Kidney capillary endothelial cell (primary cell): ENCODE measurements around the gene PAX8.
"Not testable (repeated sequence)": the region's sequence is repeated elsewhere in the genome, so short reads cannot be mapped to it uniquely, and the experiment has no call there.

ENCODE experiments used
- DNase-seq: peaks from one replicate; pipeline ENCODE4 v3.0.0-alpha.2; 2018; ENCODE audit warnings: low spot score

Gene PAX8

DNA sequence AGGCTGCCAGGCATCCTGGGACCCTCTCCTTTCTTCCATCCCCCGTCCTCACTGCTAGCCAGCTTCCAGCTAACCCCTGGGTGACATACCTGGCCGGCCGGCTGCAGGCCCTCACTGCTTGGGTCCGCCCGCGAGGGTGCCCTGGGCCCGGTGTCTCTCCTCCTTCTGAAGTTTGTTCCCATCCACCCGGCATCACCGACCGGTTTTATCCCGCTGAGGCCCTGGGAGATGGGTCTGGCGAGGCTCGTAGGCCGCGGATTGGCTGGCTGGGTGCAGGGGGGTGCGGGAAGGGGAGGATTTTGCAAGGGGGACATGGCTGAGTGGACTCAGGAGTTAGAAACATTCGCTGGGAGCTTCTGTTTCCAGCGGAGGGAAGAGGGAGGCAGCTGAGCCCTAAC lies at the start of gene PAX8:
PAX8 (minus strand) TSS at position 180 of the 398 bp plus-strand sequence. CDS start 527 bp downstream, outside the sequence.
- DNase-seq = no peak

GRCh38 chr2:113328043-113328442 lies 49.3 kb upstream of the PAX8 start:
- no peak for DNase-seq

GRCh38 chr2:113325161-113325731 lies 46.5 kb upstream of the PAX8 start:
- DNase-seq = not testable (repeated sequence)

DNA sequence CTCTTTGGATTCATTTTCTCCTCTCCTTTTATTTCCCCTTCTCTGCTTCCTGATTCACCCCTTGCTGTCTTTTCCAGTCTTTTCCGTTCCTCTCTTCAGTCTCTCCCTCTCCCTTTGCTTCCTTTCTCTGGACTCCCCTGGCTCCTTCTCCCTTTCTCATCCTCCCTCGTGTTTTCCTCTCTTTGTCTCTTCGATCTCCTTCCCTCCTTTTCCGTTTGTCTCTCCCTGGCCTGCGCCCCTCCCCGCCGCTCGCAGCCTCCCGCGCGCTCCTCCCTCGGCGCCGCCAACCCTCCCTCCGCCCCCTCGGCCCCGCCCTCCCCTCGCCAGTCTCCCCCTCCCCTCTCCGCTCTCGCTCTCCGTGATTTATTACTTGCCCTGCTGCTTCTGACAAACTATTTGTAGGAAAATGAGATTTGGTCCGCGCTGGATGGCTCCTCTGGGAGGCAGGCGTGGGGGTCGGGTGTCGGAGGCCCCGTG lies 46.0 kb upstream of the PAX8 start:
- peak; percentile 26 for DNase-seq

GRCh38 chr2:113323129-113323528 lies 44.4 kb upstream of the PAX8 start:
- not testable (repeated sequence) for DNase-seq

GRCh38 chr2:113320106-113320505 lies 41.4 kb upstream of the PAX8 start:
- DNase-seq = not testable (repeated sequence)

DNA sequence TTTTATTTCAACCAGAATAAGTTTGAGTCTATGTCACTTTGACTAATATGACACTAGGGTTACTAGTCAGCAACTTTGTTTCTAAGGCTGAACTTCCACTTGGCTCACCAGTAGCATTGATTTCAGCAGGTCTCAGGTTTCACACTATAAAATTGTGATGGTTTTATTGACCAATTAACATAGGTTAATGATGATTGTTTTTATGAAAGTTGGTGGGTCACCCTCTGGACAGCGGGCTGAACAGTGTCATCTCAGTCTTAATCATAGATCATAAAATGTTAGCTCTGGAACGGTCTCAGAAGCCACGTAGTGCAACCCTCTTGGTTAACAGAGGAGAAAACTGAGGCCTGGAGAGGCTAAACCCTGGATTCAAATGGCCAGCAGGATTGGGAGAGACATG lies 40.2 kb upstream of the PAX8 start:
- not testable (repeated sequence) for DNase-seq

DNA sequence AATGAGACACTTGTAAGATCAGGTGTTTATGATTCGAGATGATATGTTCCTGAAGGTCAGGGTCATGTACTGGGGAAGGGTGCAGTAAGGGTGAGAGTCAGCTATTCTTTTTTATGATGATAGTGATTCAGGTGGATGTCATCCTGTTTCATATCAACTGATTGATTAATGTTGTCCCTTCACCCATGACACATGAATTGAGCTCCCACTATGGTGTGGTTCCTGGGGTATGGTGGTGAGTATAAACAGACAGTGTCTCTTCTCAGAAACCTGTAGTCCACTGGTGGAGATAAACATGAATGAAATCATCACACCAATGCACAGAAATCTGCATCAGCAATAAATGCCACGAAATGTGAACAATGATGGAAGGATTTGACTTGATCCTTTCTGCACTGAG lies 37.4 kb upstream of the PAX8 start:
- no peak for DNase-seq

GRCh38 chr2:113314663-113315062 lies 35.9 kb upstream of the PAX8 start:
- not testable (repeated sequence) for DNase-seq

DNA sequence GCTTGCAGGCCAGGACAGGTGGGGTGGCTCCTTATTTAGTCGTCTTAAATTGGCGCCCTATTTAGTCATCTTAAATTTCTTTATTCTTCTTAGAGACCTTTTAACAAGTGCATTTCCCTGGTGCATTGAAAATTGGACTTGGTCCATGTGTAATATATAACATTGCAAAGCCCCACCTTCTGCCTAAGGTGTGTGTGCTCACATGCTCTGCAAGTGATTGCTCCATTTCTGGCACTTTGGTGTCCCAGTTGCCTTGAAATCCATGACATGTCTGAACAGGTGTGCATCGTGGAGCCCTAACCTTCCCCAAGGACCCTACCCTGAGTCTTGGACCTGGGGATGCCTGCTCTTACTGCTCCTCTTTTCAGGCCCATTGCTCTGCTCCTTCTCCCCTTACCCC lies 35.5 kb upstream of the PAX8 start:
- not testable (repeated sequence) for DNase-seq

DNA sequence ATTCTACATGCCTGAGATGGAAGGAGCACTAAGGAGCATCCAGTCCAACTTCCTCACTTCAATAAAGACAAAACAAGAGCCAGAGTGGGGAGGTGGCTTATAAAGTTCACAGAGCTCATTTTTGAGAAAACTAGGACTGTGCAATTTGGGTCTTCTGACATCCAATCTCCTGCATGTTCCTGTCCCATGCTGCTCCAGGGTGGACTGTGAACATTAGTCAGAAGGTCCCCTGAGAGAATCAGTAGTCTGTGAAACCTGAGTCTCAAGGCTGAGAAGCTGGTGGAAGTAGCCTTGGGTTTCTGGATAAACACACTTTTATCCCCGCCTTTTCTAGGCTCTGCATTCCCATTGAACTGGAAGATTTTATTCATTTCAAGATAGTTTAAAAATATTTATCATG lies 33.1 kb upstream of the PAX8 start:
- DNase-seq = not testable (repeated sequence)

- DNase-seq = not testable (repeated sequence)
Observed at GRCh38 chr2:113311191-113311590, 32.5 kb upstream of the PAX8 start.

DNA sequence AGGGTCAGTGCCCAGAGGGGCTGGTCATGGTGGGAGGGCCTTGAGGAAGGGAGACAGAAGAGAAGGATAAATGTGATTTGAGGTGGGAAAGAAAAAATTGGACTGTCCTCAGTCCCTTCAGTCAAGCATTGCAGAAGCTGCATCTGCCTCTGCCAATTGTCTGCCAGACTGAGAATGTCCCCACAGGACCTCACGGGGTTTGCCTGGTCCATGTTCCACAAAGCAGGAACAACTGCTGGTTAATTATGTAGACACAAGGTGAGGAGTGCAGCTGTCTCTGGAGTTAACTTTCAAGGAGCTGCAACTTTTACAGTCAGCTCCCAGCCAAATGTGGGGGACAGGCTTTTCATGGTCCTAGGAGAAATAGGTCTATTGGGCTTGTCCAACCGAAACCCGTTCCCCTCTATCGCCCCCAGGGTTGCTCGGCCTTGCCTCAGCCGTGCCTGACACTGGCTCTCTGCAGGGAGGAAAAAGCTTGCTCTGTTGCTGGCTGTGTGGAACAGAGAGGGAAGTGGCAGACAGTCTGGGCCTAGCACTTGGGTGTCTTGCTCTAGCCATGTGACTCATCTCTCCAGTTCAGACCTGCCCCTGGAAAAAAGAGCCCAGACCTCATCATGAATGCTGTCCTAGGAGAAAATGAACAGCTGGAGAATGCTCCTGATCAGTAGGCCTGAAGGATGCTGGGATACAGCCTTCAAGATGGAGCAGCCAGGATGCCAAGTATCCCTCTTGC lies 31.1 kb upstream of the PAX8 start:
- no peak for DNase-seq

- DNase-seq = not testable (repeated sequence)
Observed at GRCh38 chr2:113308784-113309183, 30.1 kb upstream of the PAX8 start.

GRCh38 chr2:113306207-113306606 lies 27.5 kb upstream of the PAX8 start:
- DNase-seq = not testable (repeated sequence)

- DNase-seq = not testable (repeated sequence)
Observed at GRCh38 chr2:113305749-113306148, 27.0 kb upstream of the PAX8 start.

DNA sequence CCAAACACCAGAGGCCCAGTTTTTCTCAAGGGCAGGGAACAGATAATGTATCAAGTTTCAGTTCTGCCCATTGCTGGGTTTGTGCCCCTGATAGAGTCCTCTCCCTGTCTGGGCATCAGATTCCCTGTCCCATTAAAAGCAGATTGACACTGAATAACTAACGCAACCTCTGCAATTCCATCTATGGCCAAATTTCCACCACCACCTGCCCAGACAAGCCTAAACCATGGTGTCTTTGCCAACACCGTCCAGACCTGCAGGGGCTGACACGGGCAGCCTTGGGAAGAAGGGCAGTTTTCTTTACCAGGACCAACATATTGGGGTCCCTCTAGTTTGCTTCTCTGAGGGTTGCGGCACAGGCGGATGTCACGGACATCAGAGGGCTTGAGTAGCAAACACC lies 26.4 kb upstream of the PAX8 start:
- DNase-seq = no peak

DNA sequence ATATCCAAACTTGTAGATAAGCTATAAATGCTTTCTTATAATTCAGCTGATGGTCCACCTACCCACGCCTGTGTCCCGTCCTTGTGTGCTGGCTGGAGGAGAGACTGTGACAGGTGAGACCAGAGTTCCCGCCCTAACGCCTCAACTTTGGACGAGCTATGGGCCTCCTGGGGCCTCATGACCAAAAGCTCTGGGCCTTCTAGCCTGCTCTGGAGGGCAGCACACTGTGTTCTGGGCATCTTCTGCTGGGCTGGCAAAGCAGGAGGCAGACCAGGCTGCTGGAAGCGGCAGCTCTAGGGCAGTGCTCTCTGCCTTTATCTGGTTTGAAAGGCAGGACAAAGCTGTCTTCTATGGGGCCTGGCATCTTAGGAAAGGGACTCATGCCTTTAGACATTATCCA lies 26.0 kb upstream of the PAX8 start:
- DNase-seq = no peak

- not testable (repeated sequence) for DNase-seq
Observed at GRCh38 chr2:113302216-113302980, 23.7 kb upstream of the PAX8 start.

GRCh38 chr2:113300281-113300680 lies 21.6 kb upstream of the PAX8 start:
- DNase-seq = no peak

DNA sequence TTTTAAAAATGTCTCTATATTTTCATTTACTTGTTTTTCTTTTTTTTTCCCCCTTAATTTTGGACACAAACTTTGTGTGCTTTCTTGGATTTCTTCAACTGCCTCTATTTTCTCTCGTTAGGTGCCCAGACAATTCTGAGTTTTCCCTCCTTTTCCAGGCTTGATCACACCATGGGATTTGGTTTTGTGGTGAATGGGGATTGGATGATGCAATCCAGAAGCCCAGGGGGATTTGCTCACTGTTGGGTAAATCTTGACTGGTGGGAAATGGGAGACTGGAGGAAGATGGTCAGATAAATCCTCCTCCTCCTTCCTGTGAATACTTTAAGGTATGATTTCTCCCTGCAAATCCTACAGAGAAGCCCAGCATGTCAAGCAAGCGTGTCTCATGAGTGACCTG lies 19.5 kb upstream of the PAX8 start:
- no peak for DNase-seq

DNA sequence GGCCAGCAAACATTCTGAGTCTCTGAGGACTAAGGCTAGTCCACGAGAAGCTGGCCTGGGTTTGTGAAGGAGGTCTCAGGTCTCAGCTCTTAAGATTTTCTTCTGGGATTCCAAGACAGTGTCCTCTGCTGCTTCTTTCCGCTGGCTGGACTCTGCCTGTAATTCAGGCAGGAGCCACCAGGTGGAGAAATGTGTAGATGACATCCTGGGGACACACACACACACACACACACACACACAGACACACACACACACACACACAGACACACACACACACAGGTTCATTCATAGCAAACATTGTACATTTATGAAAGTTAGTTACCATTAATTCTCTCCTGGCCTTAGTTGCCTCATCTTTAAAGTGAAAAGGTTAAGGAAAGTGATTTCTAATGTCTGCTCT lies 18.9 kb upstream of the PAX8 start:
- not testable (repeated sequence) for DNase-seq

- DNase-seq = no peak
Observed at GRCh38 chr2:113291191-113291590, 12.5 kb upstream of the PAX8 start.
